GM21515 (cell line): Measurements from ENCODE around the gene SESN3.
"Not testable (repeated sequence)": the region's sequence is repeated elsewhere in the genome, so short reads cannot be mapped to it uniquely, and the experiment has no call there.

Source experiments
- ATAC-seq: cut with Tn5 transposase; IDR thresholded peaks from one replicate; pipeline ENCODE4 v1.9.1; 2021; ENCODE audit not compliant: unreplicated experiment

The SESN3 gene

DNA sequence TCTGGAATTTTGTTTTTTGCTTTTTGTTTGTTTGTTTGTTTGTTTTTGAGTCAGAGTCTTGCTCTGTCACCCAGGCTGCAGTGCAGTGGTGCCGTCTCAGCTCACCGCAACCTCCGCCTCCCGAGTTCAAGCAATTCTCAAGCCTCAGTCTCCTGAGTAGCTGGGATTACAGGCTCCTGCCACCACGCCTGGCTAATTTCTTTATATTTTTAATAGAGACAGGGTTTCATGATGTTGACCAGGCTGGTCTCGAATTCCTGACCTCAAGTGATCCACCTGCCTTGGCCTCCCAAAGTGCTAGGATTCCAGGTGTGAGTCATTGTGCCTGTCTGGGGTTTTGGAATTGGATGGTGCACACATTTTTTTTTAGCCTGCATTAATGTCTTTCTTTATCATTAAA lies 20.9 kb upstream of the SESN3 start:
- not testable (repeated sequence) for ATAC-seq

DNA sequence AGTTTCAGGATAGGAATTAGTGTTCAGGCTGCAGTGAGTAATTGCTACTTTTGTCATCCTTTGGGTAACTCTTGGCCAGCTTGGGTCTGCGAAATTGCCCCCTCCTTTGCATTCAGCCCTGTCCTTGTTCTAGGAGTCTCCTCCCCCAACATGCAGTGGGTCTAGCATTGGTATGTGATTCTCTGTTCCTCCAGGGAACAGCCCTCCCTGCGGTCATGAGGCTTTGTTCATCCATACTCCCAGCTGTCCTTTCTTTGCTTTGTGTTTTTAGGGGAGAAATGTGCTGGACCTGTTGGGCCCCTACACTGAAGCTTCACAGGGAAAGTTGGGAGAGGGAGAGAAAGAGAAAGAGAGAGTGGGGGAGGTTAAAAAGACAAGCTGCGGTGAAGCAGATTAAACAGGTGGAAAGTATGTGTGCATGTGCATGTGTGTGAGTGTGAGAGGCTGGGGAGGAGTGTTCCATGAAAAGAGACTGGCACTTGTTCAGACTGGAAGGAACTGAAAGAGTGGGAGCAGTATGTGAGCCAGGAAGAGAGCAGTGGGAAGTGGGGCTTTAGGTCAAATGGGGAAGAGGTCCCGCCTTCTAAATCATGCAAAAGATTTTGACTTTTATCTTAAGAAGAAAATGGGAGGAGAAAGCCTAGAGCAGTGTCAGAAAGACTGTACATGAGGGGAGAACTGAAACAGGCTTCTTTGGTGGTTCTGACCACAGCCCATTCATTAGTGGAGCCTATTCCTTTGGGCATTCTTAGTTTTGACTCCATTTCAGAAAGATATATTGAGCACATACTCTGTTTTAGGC lies 17.9 kb upstream of the SESN3 start:
- peak; percentile 84 for ATAC-seq

DNA sequence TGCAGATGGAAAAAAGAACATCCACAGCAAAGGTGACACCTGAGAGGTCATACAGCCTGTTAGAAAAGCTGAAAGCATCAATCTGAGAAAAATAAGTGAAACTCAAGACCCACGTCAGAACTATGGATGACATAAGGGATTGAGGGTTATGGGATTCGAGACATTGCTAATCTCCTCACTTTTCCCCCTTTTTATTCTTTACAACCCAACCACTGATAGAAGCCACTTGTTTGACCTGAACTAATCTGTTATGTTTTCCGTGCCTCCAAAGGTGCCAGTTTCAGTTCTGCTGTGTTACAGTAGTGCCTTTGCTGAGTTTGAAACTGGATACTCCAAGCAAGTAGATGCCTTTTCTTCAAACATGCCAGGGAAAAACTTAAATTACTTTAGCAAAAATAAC lies 16.9 kb upstream of the SESN3 start:
- no peak for ATAC-seq

DNA sequence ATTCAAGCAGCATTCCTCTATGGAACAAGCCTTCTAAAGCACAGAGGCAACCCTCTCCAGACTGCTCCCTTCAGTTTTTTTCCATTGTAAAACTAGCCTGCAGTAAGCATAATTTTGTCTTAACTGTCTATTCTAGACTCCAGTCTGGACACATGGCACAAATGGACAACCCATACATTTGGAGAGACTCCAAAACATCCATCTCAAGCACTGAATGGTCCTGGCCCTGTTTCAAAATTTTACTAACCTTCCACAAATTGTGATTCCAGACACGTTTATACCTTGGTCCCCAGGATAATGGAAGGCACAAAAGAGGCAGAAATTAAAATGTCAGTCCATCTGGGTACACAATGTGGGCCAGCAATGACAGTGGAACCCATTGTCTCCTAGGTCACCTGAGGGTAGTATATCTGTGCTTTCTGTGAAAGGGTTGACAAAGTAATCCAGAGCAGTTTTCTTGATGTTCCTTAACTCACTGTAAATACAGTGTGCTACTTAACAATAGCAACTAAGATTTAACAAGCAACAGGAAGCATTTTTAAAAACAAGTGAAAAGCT lies 16.2 kb upstream of the SESN3 start:
- no peak for ATAC-seq

- no peak for ATAC-seq
Measured at GRCh38 chr11:95245581-95245980, 14.6 kb upstream of the SESN3 start.

DNA sequence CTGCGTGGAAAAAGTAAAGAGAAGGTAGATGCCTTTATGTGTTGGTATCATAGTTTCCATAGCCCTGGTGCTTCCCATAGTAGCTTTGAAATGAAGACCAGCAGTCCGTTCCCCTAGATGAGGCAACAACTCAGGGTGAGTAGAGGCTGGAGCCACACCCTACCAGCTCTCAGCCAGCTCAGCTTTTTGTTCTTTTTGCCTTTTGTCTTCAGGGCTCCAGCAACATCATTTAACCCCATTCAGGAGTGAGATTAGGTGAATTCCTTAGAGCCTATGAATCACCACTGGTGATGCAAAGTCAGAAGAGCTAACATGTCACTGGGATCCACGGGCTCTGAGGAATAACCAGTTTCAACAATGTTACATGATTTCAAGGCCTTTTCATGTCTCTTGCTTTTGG lies 14.0 kb upstream of the SESN3 start:
- no peak for ATAC-seq

- ATAC-seq = no peak
Measured at GRCh38 chr11:95243673-95244072, 12.7 kb upstream of the SESN3 start.

- ATAC-seq = no peak
Measured at GRCh38 chr11:95242845-95243605, 12.0 kb upstream of the SESN3 start.

DNA sequence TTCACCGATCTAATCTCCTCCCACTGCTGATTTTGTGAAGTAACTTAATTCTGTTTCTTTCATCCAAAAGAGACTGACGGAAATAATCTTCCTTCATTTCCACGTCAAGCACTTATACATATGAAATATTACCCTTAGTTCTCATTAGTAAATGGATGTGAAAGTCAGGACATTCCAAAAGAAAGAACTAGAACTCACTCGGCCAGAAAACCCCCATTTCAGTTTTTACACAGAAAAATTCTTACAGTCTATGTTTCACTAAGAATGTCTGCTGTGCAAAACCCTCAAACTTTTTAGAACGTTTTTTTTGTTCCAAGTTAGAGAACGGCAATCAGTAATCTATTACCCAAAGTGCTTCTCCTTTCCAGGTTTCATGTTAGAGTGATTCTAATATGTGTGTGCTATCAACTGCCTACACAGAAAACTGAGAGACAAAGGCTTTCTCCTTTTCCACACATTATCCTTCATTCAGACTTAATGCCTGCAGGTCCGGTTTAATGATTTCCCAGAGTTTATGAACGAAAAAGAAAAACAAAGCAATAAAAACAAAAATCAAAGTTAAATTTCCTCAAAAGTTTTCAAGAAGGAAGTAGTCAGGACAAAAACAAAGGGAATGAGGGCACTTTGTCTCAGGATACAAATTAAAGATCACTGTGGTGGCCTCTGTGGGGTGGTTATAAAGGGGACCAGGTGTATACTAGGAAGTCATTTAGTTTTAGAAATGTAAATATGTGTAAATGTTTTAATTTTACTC lies 11.3 kb upstream of the SESN3 start:
- no peak for ATAC-seq

- ATAC-seq = no peak
Measured at GRCh38 chr11:95241681-95242081, 10.7 kb upstream of the SESN3 start.

- ATAC-seq = no peak
Measured at GRCh38 chr11:95239871-95240649, 9.1 kb upstream of the SESN3 start.

DNA sequence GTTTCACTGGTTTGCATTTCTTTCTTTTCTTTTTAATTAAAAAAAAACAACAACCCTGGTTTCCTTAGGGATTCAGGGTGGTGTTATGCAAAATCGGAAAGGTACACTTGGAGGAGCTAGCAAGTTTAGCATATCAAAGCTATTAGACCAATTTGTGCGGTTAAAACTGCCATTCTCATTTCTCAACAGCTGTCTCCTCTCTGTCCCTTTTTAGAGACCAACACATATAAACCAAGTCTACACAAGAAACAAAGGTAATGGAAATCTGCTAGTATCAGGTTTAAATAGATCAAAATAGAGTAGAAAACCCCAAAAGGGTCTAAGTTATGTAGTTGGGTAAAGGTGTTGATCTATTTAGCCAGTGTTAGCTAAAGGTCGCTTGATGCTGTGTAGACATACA lies 1.7 kb upstream of the SESN3 start:
- no peak for ATAC-seq

GRCh38 chr11:95231881-95232605 lies 1.0 kb upstream of the SESN3 start:
- ATAC-seq = peak; percentile 24

- peak; percentile 10 for ATAC-seq
Measured at GRCh38 chr11:95230810-95231126, 234 bp downstream of the SESN3 start.

DNA sequence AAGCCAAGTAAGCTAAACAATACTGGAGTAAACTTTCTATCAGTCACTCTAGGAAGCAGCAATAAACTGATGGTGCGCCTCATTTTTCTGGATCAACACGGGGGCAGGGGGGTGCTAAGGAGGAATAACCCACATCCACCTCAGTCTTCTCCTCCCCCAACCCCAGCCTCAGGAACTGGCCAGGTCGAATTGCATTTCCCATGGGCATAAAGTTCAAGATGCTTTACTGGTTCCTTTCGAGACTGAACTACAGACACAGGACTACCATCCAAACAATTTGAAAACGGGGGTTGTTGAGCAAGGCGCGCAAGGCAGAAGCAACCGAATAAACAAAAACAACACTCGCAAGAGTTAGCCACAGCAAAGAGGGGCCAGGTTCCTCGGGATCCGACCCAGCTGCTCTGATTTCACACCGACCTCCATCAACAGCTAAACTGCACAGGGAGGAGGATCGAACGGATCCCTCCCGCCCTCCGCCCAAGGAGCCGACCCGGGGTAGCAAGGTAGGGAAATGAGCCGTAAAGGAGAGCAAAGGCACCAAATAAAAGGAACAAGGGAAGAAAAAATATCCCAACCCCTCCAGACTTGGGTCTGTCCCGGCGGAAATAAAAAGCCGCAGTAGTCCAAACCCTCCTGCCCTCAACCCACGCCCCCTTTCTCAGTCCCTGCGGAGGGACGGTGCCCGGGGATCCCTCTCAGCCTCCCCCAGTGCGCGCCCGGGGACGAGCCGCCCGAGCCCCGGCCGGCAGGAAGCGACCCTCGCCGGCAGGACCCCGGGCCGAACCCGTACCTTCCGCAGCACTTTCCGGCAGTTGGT lies 801 bp downstream of the SESN3 start:
- peak; percentile 2 for ATAC-seq

DNA sequence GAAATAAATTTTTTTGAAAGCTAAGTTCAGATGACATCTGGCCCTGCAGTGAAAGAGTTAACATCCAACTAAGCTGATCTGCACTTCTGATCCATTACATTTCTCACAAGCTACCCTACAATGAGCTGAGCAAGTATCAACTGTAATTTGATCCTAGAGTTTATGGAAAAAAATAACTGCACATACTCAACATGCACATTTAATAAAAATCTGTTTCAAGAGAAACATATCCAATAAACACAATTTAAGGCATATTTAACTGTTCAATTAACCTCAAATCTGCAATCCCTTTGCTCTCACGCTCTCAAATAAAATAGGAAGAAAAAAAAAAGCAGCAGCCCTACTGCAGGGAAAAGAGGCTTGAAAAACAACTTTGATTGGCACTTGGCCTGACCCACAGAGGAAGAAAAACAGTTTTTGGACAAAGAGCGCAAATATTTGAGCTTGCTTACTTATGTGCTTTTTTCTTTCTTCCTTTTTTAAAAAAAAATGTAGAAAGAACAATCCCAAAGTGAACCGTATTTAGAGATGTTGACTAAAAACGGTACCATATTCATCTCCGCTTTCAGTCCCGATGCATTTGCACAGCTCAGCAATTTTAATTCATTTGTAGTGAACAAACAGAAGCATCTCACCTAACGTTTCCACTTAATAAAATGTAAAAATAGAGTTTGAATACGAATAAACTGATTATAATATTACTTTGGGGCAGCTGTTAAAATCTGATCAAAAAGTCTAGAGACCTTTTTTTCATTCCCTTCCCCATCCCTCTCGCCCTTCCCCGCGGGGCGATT lies 1.6 kb downstream of the SESN3 start:
- no peak for ATAC-seq

DNA sequence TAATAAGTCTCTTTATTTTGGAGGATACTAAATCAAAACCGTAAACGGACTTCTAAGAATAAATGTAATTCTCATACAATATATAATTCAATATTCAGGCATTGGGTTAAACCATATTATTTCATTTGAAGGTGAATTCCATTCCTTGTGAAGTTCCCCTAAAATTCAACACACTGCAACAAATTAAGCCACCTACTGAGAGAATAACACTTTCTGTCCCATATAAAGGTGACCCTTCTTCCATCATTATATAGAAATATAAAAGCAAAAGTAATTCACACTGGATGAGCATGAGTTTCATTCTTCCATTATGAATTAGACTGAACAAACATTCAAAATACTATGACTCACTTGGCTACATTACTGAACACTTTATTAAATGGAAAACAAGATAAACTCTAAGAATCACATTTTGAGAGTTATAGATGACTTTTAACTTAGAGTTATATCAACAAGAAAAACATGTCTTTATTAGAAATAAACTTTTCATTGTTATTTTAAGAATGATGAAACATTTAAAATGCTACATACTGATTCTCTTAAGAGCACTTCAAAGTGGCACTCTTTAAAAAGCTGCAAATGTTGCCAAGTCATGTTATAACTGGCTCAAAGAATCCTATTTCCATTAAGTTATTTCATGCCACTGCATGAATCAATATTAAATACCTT lies 2.8 kb downstream of the SESN3 start:
- ATAC-seq = no peak

- ATAC-seq = not testable (repeated sequence)
Measured at GRCh38 chr11:95227060-95227459, 3.9 kb downstream of the SESN3 start.
